PFSK-1 (cell line): ENCODE results near the gene PNKD.

ENCODE experiments used
- POLR2AphosphoS5 ChIP-seq: IDR thresholded peaks from 2 replicates; pipeline ENCODE4 v1.6.1; 2012; ENCODE audit warnings: low read depth, mild to moderate bottlenecking, control low read depth, low read length, moderate library complexity
- TAF1 ChIP-seq: IDR thresholded peaks from 2 replicates; pipeline ENCODE4 v1.6.1; 2012; ENCODE audit warnings: low read length, control low read depth, borderline replicate concordance; ENCODE audit not compliant: insufficient read depth

DNA sequence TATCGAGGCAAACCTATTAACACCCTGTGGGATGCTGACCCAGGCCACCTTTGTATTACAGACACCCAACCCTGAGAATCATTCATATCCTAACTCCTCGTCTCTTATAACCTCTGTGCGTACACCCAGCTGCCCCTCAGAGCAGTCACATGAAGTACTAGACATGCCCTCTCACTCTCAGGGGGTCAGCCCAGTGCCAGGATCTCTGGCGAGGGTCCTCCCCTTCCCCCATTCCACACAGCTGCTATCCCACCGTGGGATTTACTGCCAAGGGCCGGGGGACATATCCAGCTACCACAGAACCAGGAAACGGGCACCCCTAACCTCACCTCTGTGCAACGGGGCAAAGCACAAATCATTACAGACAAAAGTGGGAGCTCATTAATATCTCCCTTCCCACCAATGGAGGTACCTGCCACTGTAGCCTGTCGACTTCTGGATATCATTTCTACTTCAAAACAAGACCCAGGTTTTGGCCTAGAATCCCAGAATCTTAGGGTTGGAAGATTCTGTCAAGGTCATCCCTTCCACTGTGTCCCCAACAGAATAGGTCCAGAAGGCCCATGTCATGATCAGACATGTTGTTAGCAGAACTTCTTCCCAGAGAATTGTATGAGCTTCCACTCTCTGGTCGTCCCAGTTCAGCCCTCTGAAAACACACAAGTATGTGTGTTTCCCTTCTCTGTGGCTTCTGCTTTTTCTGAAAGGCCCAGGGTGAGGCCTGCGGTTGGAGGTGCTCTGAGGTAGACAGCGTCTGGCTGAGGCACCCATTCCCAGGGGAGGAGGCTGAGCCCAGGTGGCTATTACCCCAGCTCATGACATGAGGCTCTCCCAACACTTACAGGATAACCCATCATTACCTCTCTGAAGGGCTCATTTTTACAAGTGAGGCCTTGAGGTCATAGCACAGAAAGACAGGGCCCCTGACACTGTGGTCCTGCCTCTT lies 20.3 kb downstream of the PNKD start:
- TF ChIP-seq TAF1 (no peak), POLR2AphosphoS5 (no peak)
